ENCODE measurements around the gene THSD7A.

DNA sequence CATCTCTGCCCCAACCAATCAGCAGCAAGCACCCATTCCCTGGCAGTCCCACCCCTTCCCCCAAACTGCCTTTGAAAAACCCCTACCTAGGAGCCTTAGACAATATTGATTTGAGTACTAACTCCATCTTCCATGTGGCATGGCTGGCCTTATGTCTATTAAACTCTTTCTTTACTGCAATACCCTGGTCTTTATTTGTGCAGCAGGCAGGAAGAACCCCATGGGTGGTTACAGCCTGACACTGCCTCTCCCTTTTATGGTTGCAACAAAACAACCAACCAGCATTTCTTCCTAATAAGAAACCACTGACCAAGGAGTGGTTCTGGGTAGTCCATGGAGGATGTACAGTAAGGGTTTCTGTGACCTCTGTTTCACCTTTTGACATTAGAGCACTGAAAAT lies 418.1 kb downstream of the THSD7A start:
- TF ChIP-seq POLR2A (IDR thresholded peaks at IDR 0.05; ENCODE audit: low read depth, low read length) (no peak), TAF1 (IDR thresholded peaks at IDR 0.05; ENCODE audit: borderline replicate concordance, low read depth, low read length) (no peak), POLR2AphosphoS5 (IDR thresholded peaks at IDR 0.05; ENCODE audit: low read depth, low read length) (no peak)

Data from GM12892 (cell line).